HG03097 (cell line): ENCODE data around the gene MEMO1.
"Not testable (repeated sequence)": the region's sequence is repeated elsewhere in the genome, so short reads cannot be mapped to it uniquely, and the experiment has no call there.

Source experiments
- ATAC-seq: cut with Tn5 transposase; IDR thresholded peaks from one replicate; pipeline ENCODE4 v1.9.1; 2021; ENCODE audit not compliant: unreplicated experiment, low FRiP score

MEMO1 gene

DNA sequence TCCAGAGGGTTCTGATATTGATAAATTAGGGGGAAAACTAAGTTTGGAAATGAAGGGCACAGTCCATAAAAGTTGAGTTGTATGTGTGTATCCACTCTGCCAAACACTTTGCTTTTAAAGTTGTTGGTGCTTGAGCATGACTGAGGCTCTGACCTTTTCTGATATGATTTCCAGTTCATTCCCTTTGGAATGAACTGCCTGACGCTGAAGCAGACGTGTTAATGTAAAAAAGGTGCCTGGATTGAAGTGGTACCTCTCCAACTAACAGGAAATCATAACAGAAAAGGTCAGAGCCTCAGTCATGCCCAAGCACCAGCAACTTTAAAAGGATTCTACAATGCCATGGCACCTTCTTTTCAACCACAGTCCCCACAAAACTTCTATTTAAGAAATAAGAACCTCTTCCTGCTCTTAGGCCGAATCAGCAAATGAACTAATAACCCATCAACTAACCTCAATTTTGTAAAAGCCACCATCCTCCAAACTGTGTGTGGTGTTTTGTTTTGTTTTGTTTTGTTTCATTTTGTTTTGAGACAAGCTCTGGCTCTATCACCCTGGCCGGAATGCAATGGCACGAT, 52.6 kb downstream of the MEMO1 start:
- ATAC-seq, result no peak

GRCh38 chr2:31957354-31958139, 53.3 kb downstream of the MEMO1 start:
- ATAC-seq, result no peak

DNA sequence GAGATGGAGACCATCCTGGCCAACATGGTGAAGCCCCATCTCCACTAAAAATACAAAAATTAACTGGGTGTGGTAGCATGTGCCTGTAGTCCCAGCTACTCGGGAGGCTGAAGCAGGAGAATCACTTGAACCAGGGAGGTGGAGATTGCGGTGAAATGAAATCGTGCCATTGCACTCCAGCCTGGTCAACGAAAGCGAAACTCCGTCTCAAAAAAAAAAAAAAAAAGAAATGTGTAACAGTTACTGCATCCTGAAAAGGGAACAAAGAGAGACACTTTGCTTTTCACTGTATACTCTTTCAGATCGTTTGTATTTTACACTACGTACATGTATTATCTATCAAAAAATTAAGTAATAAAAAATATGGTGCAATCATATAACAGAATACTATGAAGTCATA, 53.9 kb downstream of the MEMO1 start:
- ATAC-seq, result not testable (repeated sequence)

GRCh38 chr2:31956312-31956711, 54.5 kb downstream of the MEMO1 start:
- no peak for ATAC-seq

DNA sequence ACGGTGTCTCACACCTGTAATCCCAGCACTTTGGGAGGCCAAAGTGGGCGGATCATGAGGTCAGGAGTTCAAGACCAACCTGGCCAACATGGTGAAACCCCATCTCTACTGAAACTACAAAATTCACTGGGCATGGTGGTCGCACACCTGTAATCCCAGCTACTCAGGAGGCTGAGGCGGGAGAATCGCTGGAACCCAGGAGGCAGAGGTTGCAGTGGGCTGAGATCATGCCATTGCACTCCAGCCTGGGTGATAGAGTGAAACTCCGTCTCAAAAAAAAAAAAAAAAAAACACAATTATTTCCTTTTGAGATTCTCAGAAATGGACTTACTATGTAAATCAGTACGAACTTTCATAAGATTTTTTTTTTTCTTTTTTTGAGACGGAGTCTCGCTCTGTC, 57.7 kb downstream of the MEMO1 start:
- not testable (repeated sequence) for ATAC-seq

DNA sequence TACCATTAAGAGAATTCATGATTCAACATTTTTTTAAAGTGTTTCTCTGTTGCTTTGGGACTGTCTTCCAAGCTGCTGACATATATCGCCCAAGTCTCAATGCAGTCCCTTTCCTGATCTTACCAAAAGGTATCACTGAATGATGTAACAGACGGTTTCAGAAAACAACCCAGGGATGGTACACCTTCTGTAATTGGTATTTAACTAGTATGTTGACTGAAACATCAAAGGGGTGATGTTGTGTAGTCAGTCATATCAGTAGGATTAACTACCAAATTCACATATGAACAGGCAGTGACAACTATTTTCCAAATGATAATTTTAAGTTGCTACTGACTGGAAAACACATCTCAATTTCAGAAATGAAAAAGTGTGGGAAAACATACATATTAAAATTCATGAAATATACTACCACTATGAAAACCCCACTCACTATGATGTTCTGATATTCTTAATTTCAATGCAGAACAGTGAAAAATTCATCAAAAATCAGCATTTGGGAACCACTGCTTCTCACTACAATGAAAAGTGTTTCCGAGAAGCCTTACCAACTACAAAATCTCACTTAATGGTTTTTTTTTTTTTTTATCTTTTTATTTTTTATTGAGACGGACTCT, 59.8 kb downstream of the MEMO1 start:
- ATAC-seq, result no peak

GRCh38 chr2:31947871-31948270, 62.9 kb downstream of the MEMO1 start:
- ATAC-seq, result no peak

DNA sequence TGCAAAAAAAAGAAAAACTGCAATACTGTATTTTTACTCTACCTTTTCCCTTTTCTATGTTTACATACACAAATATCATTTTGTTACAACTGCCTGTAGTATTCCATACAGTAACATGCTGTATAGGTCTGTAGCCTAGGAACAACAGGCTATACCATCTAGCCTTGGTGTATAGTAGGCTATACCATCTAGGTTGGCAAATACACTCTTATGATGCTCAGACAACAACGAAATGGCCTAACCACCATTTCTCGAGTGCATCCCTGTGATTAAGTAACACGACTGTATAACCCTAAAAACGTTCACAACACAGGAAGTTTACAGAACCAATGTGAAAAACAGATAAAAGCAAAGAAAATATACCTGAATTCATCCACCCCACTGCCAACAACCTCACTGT, 64.0 kb downstream of the MEMO1 start:
- no peak for ATAC-seq

DNA sequence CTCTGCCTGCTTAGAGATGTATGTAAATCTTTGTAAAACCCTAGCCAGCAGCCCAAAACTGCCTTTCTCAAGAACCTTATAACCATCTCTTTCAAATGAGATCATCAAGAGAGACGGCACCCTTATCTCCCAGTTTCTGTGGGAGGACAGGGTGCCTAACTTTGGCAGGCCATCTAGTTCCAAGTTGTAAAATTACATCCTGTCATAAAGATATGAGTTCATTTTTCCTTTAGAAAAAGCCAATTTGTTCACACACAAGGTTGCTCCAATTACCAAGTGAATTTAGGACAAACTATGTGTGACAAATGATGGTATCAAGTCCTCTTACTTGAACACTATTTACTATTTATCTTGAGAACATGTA, 65.3 kb downstream of the MEMO1 start:
- no peak for ATAC-seq

DNA sequence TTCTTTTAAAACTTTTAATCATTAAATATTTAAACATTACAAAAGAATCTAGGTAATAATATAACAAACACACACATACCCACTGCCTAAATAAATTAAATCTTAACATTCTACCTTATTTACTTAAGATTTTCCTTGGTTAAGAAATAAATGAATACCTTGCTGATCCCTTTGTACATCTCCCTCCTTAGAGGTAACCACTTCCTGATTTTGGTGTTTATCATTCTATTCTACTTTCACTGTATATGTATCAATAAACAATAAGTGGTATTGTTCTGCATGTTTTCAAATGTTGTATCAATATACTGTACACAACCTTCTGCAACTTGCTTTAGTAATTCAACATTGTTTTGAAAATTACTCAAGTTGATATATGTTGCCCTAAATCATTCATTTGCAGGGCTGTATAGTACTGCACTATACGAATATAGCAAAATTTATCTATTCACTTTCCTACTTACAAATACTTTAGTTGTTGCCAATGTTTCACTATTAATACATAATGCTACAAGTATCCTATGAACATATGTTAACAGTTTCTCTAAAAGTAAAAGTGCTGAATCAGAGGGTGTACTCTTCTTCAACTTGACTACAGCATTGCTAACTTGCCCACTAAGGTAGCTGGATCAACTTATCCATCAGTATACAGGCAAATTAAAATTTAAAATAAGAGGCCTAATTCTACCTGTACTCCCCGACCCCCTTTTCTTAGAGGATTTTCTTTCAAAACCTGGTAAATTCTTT, 65.8 kb downstream of the MEMO1 start:
- ATAC-seq, result no peak

GRCh38 chr2:31943636-31944225, 67.1 kb downstream of the MEMO1 start:
- no peak for ATAC-seq

GRCh38 chr2:31940920-31941319, 69.9 kb downstream of the MEMO1 start:
- ATAC-seq, result no peak

DNA sequence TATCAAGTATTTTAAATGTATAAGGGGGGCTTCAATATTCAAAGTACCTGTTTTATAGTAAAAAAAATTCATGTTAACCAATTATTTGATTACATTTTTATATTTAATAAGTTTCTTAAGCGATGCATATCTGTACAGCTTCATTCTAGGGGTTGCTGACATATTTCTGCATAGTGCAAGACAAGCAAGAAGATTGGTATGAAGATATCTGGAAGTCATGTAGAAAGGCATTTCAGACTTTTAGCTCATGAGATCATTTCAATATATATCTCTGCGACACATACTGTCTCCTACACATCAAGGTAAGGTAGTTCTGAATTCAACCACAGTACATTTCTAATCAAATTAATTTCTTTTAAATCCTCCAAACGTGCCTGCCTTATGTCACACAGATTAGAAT, 73.1 kb downstream of the MEMO1 start:
- no peak for ATAC-seq

- ATAC-seq, result no peak
Observed at GRCh38 chr2:31935370-31935769, 75.4 kb downstream of the MEMO1 start.

- ATAC-seq, result no peak
Observed at GRCh38 chr2:31933066-31933465, 77.7 kb downstream of the MEMO1 start.

DNA sequence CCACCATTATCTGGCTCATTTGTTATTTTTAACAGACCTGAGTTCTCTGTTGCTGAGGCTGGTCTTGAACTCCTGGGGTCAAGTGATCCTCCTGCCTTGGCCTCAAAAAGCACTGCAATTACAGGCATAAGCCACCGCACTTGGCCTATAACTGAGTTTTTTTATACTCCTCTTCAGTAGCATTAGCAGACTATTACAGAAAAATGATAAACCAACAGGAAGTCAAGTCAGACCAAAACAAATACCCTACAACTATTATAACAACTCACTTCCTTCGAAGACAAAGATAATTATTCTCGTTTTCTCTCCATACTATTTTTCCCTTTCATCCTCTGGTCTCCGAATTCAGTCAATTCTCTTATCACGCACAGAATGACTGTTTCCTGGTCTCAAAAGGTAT, 78.2 kb downstream of the MEMO1 start:
- ATAC-seq, result no peak

- no peak for ATAC-seq
Observed at GRCh38 chr2:31931916-31932315, 78.9 kb downstream of the MEMO1 start.

GRCh38 chr2:31925517-31925916, 85.3 kb downstream of the MEMO1 start:
- no peak for ATAC-seq

- no peak for ATAC-seq
Observed at GRCh38 chr2:31923662-31924061, 87.1 kb downstream of the MEMO1 start.

- ATAC-seq, result no peak
Observed at GRCh38 chr2:31922542-31923408, 88.0 kb downstream of the MEMO1 start.
